ENCODE measurements around the gene YY1.

YY1 gene

DNA sequence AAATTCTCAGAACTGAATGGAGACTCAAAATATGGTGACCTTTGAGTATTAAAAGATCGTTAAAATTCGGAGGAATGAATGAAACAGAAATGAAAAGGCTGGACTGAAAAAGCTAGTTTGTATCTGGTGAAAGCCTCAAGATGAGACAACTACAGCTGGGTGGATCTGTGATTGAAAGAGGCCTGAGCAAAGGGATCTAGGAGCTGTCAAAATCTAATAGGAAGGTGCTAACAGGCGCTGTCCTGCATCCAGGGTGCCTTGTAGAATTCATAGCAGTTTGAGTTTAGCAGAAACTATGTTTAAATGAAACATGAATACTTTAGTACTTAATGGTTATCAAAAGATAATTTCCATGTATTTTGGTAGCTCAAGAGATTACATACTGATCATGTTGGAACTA lies 2.3 kb downstream of the YY1 start:
- Histone ChIP-seq H3K4me1 (ENCODE audit: control insufficient read depth, insufficient read depth, low read length, poor library complexity, severe bottlenecking) (peaks cover 30% of the 10 kb centered on the region), H3K27ac (ENCODE audit: insufficient read depth, low read length, poor library complexity, severe bottlenecking) (peak overlapping the region; percentile 89), H3K27me3 (replicated peaks; ENCODE audit: control insufficient read depth, insufficient read depth, low read length, poor library complexity, severe bottlenecking) (no peaks in the 10 kb centered on the region), H3K4me3 (ENCODE audit: insufficient read depth, low read depth, low read length, poor library complexity, severe bottlenecking) (peak overlapping the region; percentile 78), H3K36me3 (ENCODE audit: control insufficient read depth, insufficient read depth, low read length) (no peaks in the 10 kb centered on the region), H3K9me3 (ENCODE audit: control insufficient read depth, low read length) (no peaks in the 10 kb centered on the region)
- DNase-seq = no peak

DNA sequence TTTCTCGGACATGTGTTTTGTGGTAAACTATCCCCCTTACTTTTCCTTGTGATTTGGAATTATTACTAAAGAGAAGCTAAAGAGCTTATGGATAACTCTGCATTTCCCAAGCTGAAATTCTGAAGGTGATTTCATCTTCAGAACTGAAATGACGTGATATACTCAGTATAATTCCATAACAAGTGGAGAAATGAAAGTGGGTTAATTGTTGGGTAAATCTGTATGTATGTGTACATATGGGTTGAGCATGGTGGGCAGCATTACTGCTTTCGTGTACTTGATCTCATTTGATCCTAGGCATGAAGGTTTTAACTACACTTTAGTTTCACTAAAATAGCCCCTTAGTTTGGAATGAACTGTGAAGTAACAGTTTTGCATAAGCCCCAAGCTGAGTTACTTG lies 4.1 kb downstream of the YY1 start:
- DNase-seq = no peak
- no peaks in the 10 kb centered on the region for H3K36me3 ChIP-seq (ENCODE audit: control insufficient read depth, insufficient read depth, low read length)

DNA sequence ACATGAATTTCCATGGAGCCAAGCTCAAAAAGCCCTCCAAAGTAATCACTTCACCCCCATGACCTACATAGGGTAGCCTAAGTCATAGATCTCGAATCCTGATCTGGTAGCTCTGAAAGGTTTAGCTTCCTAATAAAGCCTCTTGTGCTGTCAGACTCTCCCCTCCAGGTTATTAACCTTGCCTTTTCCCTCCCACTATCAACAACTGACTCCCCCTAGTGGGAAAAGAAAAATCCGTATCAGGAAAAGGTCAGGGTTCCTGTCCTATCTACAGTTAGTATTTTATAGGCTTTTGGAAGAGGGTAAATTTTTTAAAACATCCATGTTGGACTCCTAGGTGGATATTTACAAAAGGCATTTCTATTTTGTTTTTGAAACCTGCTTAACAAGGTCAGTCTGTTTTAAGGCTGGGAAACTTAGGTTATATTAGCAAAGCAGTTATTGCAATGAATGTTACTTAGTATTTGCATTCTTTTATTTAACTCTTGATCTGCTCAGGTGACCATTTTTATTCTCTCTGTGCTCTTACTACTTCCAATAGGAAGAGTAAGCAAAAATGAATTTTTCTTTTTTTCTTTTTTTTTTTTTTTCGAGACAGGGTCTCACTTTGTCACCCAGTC lies 8.0 kb downstream of the YY1 start:
- Histone ChIP-seq H3K36me3 (ENCODE audit: control insufficient read depth, insufficient read depth, low read length) (no peaks in the 10 kb centered on the region), H3K9me3 (ENCODE audit: control insufficient read depth, low read length) (no peaks in the 10 kb centered on the region), H3K27me3 (replicated peaks; ENCODE audit: control insufficient read depth, insufficient read depth, low read length, poor library complexity, severe bottlenecking) (no peaks in the 10 kb centered on the region), H3K4me3 (ENCODE audit: insufficient read depth, low read depth, low read length, poor library complexity, severe bottlenecking) (no peak overlapping the region), H3K4me1 (ENCODE audit: control insufficient read depth, insufficient read depth, low read length, poor library complexity, severe bottlenecking) (peaks cover 18% of the 10 kb centered on the region), H3K27ac (ENCODE audit: insufficient read depth, low read length, poor library complexity, severe bottlenecking) (no peak overlapping the region)
- no peak for DNase-seq

More for the DNA sequence above, 4.1 kb downstream of the YY1 start:
- Histone ChIP-seq H3K4me3 (ENCODE audit: insufficient read depth, low read depth, low read length, poor library complexity, severe bottlenecking) (no peak overlapping the region), H3K4me1 (ENCODE audit: control insufficient read depth, insufficient read depth, low read length, poor library complexity, severe bottlenecking) (peaks cover 17% of the 10 kb centered on the region), H3K27me3 (replicated peaks; ENCODE audit: control insufficient read depth, insufficient read depth, low read length, poor library complexity, severe bottlenecking) (no peaks in the 10 kb centered on the region), H3K9me3 (ENCODE audit: control insufficient read depth, low read length) (no peaks in the 10 kb centered on the region), H3K27ac (ENCODE audit: insufficient read depth, low read length, poor library complexity, severe bottlenecking) (no peak overlapping the region)

DNA sequence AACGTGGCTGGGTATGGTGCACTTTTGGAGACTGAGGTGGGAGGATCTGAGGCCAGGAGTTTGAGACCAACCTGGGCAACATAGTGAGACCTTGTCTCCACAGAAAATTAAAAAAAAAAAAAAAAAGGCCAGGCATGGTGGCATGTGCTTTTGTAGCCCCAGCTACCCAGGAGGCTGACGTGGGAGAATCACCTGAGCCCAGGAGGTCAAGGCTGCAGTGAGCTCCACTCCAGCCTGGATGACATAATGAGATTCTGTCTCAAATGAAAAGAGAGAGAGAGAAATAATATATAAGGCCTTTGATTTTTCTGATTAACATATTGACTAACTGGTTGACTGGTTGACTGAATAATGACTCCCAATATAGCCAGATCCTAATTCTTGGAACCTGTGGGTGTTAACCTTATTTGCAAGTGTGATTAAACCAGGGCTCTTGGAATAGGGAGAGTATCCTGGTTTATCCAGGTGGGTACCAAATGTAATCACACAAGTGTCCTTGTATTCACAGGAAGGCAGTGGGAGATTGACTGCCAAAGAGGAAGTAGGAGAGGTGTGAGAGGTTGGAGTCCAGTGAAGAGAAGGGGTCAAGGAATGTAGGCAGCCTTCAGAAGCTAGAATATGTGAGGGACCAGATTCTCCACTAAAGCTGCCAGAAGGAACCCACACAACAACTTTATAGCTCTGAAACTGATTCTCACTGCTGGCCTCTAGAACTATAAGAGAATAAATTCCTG lies 12.0 kb downstream of the YY1 start:
- H3K27me3 ChIP-seq (replicated peaks; ENCODE audit: control insufficient read depth, insufficient read depth, low read length, poor library complexity, severe bottlenecking) = no peaks in the 10 kb centered on the region
- no peaks in the 10 kb centered on the region for H3K9me3 ChIP-seq (ENCODE audit: control insufficient read depth, low read length)
- H3K27ac ChIP-seq (ENCODE audit: insufficient read depth, low read length, poor library complexity, severe bottlenecking) = no peak overlapping the region
- H3K4me1 ChIP-seq (ENCODE audit: control insufficient read depth, insufficient read depth, low read length, poor library complexity, severe bottlenecking) = peaks cover 13% of the 10 kb centered on the region
- H3K4me3 ChIP-seq (ENCODE audit: insufficient read depth, low read depth, low read length, poor library complexity, severe bottlenecking) = no peak overlapping the region
- no peaks in the 10 kb centered on the region for H3K36me3 ChIP-seq (ENCODE audit: control insufficient read depth, insufficient read depth, low read length)
- no peak for DNase-seq

DNA sequence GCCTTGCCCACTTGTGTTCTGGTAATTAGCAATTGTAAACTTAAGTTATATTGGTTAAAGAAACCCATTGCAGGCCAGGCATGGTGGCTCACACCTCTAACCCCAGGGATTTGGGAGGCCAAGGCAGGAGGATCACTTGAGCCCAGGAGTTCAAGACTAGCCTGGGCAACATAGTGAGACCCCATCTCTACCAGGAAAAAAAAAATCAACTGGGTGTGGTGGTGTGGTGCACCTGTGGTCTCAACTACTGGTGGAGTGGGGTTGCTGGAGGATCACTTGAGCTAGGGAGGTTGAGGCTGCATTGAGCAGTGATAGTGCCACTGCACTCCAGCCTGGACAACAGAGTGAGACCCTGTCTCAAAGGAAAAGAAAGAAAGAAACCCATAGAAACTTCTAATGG lies 13.7 kb downstream of the YY1 start:
- Histone ChIP-seq H3K27me3 (replicated peaks; ENCODE audit: control insufficient read depth, insufficient read depth, low read length, poor library complexity, severe bottlenecking) (no peaks in the 10 kb centered on the region), H3K4me1 (ENCODE audit: control insufficient read depth, insufficient read depth, low read length, poor library complexity, severe bottlenecking) (peaks cover 13% of the 10 kb centered on the region), H3K4me3 (ENCODE audit: insufficient read depth, low read depth, low read length, poor library complexity, severe bottlenecking) (no peak overlapping the region), H3K9me3 (ENCODE audit: control insufficient read depth, low read length) (no peaks in the 10 kb centered on the region), H3K36me3 (ENCODE audit: control insufficient read depth, insufficient read depth, low read length) (no peaks in the 10 kb centered on the region), H3K27ac (ENCODE audit: insufficient read depth, low read length, poor library complexity, severe bottlenecking) (no peak overlapping the region)
- no peak for DNase-seq

DNA sequence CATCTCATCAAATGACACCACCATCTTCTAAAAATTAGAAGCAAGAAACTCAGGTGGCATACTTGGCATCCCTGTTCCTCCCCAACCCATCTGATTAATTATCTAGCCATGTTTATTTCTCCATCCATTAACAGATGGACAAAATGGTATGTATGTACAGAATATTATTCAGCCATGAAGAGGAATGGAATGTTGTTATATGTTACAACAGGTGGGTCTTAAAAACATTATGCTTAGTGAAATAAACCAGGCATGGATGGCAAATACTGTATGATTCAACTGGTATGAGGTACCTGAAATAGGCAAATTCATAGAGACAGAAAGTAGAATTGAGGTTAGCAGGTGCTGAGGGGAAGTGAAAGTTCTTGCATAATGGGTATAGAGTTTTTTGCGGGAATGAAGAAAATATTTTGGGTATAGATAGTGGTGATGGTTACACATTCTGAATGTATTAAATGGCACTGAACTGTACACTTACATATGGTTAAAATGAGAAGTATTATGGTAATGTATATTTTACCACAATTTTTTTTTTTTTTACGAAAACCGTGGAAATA lies 17.5 kb downstream of the YY1 start:
- Histone ChIP-seq H3K4me3 (ENCODE audit: insufficient read depth, low read depth, low read length, poor library complexity, severe bottlenecking) (no peak overlapping the region), H3K9me3 (ENCODE audit: control insufficient read depth, low read length) (no peaks in the 10 kb centered on the region), H3K4me1 (ENCODE audit: control insufficient read depth, insufficient read depth, low read length, poor library complexity, severe bottlenecking) (peaks cover 19% of the 10 kb centered on the region), H3K27ac (ENCODE audit: insufficient read depth, low read length, poor library complexity, severe bottlenecking) (no peak overlapping the region), H3K27me3 (replicated peaks; ENCODE audit: control insufficient read depth, insufficient read depth, low read length, poor library complexity, severe bottlenecking) (no peaks in the 10 kb centered on the region), H3K36me3 (ENCODE audit: control insufficient read depth, insufficient read depth, low read length) (no peaks in the 10 kb centered on the region)
- no peak for DNase-seq

DNA sequence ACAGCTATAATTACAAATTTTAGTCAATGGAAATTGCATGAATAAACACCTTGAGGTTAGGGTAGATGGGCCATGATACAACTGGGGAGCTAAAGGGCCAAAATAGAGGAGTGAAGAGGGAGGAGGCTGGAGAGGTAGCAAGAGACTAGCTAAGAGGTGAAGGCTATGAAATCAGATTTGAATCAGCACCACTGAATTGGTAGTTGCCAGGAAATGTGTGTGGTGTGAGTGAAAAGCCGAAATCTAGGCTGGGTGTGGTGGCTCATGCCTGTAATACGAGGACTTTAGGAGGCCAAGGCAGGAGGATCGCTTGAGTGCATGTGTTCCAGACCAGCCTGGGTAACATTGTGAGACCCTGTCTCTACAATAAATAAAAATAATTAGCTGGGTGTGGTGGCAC lies 22.7 kb downstream of the YY1 start:
- DNase-seq = no peak
- no peaks in the 10 kb centered on the region for H3K9me3 ChIP-seq (ENCODE audit: control insufficient read depth, low read length)
- no peak overlapping the region for H3K4me3 ChIP-seq (ENCODE audit: insufficient read depth, low read depth, low read length, poor library complexity, severe bottlenecking)
- peaks cover 21% of the 10 kb centered on the region for H3K36me3 ChIP-seq (ENCODE audit: control insufficient read depth, insufficient read depth, low read length)
- H3K4me1 ChIP-seq (ENCODE audit: control insufficient read depth, insufficient read depth, low read length, poor library complexity, severe bottlenecking) = peaks cover 20% of the 10 kb centered on the region
- H3K27me3 ChIP-seq (replicated peaks; ENCODE audit: control insufficient read depth, insufficient read depth, low read length, poor library complexity, severe bottlenecking) = no peaks in the 10 kb centered on the region
- H3K27ac ChIP-seq (ENCODE audit: insufficient read depth, low read length, poor library complexity, severe bottlenecking) = no peak overlapping the region

DNA sequence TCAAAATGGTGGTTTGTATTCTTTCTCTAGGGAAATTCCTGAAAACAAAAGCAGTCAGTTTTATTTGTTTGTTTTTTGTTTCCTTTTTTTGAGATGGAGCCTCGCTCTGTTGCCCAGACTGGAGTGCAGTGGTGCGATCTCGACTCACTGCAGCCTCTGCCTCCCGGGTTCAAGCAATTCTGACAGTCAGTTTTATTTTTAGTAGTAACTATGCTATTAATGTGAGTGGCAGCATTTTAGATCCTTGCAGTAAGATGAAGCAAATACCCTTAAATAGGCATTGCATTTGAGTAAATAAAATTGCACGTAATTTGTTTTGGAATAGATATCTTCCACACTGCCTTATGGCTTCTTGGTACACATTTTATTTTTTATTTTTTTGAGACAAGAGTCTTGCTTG lies 23.6 kb downstream of the YY1 start:
- DNase-seq = no peak
- Histone ChIP-seq H3K9me3 (ENCODE audit: control insufficient read depth, low read length) (no peaks in the 10 kb centered on the region), H3K27me3 (replicated peaks; ENCODE audit: control insufficient read depth, insufficient read depth, low read length, poor library complexity, severe bottlenecking) (no peaks in the 10 kb centered on the region), H3K27ac (ENCODE audit: insufficient read depth, low read length, poor library complexity, severe bottlenecking) (no peak overlapping the region), H3K4me1 (ENCODE audit: control insufficient read depth, insufficient read depth, low read length, poor library complexity, severe bottlenecking) (peaks cover 20% of the 10 kb centered on the region), H3K36me3 (ENCODE audit: control insufficient read depth, insufficient read depth, low read length) (peaks cover 21% of the 10 kb centered on the region), H3K4me3 (ENCODE audit: insufficient read depth, low read depth, low read length, poor library complexity, severe bottlenecking) (no peak overlapping the region)

DNA sequence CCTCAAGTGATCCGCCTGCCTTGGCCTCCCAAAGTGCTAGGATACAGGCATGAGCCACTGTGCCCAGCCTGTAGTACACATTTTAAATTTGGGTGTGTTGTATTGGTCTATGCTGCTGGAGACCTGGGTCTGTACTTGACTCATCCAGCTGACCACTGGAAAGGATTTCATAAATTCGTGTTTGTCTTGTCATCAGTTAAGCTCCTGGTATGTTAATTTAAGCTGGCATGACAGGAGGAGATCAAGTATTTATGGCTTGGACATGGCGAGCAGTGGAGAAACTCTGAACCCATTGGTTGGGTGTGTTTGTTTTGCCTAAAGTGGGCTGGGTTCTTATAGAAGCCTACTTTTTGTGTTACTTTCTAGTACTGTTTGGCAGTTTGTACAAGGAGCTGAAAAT lies 24.2 kb downstream of the YY1 start:
- Histone ChIP-seq H3K4me1 (ENCODE audit: control insufficient read depth, insufficient read depth, low read length, poor library complexity, severe bottlenecking) (peaks cover 20% of the 10 kb centered on the region), H3K36me3 (ENCODE audit: control insufficient read depth, insufficient read depth, low read length) (peaks cover 21% of the 10 kb centered on the region), H3K9me3 (ENCODE audit: control insufficient read depth, low read length) (no peaks in the 10 kb centered on the region), H3K4me3 (ENCODE audit: insufficient read depth, low read depth, low read length, poor library complexity, severe bottlenecking) (no peak overlapping the region), H3K27me3 (replicated peaks; ENCODE audit: control insufficient read depth, insufficient read depth, low read length, poor library complexity, severe bottlenecking) (no peaks in the 10 kb centered on the region), H3K27ac (ENCODE audit: insufficient read depth, low read length, poor library complexity, severe bottlenecking) (no peak overlapping the region)
- DNase-seq = no peak

DNA sequence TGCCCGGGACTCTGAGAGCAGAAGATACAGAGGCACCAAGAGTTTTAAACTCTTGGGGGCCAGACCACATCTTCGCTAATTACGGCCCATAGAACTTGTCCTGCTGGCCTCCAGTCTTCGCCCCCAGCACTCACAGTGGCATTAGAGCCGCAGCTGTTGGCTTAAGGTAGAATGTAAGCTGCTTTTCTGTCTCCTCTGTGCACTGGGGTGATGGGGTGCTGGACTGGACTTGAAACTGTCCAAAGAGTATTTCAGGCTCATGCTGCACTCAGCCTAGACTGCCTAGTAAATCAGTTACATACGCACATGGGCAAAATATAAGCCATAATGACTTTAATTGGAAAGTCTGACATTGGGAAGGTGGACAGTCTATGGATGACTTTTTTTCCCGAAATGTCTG lies 29.0 kb downstream of the YY1 start:
- H3K9me3 ChIP-seq (ENCODE audit: control insufficient read depth, low read length) = no peaks in the 10 kb centered on the region
- no peak overlapping the region for H3K27ac ChIP-seq (ENCODE audit: insufficient read depth, low read length, poor library complexity, severe bottlenecking)
- no peaks in the 10 kb centered on the region for H3K4me1 ChIP-seq (ENCODE audit: control insufficient read depth, insufficient read depth, low read length, poor library complexity, severe bottlenecking)
- peaks cover 16% of the 10 kb centered on the region for H3K36me3 ChIP-seq (ENCODE audit: control insufficient read depth, insufficient read depth, low read length)
- no peaks in the 10 kb centered on the region for H3K27me3 ChIP-seq (replicated peaks; ENCODE audit: control insufficient read depth, insufficient read depth, low read length, poor library complexity, severe bottlenecking)
- no peak for DNase-seq
- no peak overlapping the region for H3K4me3 ChIP-seq (ENCODE audit: insufficient read depth, low read depth, low read length, poor library complexity, severe bottlenecking)
